ENCODE data around the gene GUCA1C. TPM values are rescaled to one million over a fixed set of nuclear protein-coding genes. Genes with fewer than 3 reads are reported as not detected.

Gene GUCA1C
- total and polyA plus RNA-seq, 10 of the 15 experiments (the other 5 are each of a cell fraction or from before 2014, with no cell fraction given), result not detected

- Histone ChIP-seq H3K4me3 (no peak overlapping the region), H2AFZ (ENCODE audit: control insufficient read depth, low read depth, low read length) (no peak overlapping the region), H3K27ac (ENCODE audit: control insufficient read depth, insufficient read depth) (no peak overlapping the region), H3K27me3 (replicated peaks in 1 of 2; ENCODE audit: control insufficient read depth in 2 of 2, insufficient read depth in 2 of 2, low read length in 1 of 2) (no peaks in the 10 kb centered on the region; a peak in 1 of 4 replicates), H3K4me1 (ENCODE audit: control insufficient read depth, insufficient read depth, low read length) (no peaks in the 10 kb centered on the region), H3K9ac (ENCODE audit: control insufficient read depth, insufficient read depth, low read length) (no peak overlapping the region), H3K4me2 (ENCODE audit: control insufficient read depth, insufficient read depth) (no peak overlapping the region), H4K20me1 (ENCODE audit: control insufficient read depth, insufficient read depth) (no peaks in the 10 kb centered on the region), H3K9me3 (replicated peaks; ENCODE audit: control insufficient read depth, insufficient read depth, low read length) (no peaks in the 10 kb centered on the region), H3K36me3 (ENCODE audit: control insufficient read depth in 2 of 2, insufficient read depth in 2 of 2, low read length in 1 of 2) (no peaks in the 10 kb centered on the region), H3K79me2 (ENCODE audit: control insufficient read depth, insufficient read depth, low read length) (no peaks in the 10 kb centered on the region)
- BruUV-seq (replicated peaks), result no TSS peak
- FAIRE-seq (no peak), ATAC-seq (no peak), DNase-seq (ENCODE audit: low read depth, low spot score) (no peak)
- POLR2A ChIA-PET, result no interaction called here
- in situ Hi-C loops (cut with MboI) (no loop called here), intact Hi-C loops (cut with micrococcal nuclease; ENCODE audit: unreplicated experiment) (no loop called here)
- 0% methylated on average over 2 of the region's 2 CpGs for WGBS (ENCODE audit: insufficient coverage, insufficient replicate concordance, low lambda C conversion rate, missing lambda C conversion rate)
- RAD21 ChIA-PET (ENCODE audit: unreplicated experiment), result no interaction called here
- SMC1A ChIA-PET (ENCODE audit: uncharacterized antibody, unreplicated experiment), result interaction anchor here (0.6 to 1.5 kb wide), 2 partner anchors 32 to 114 kb away, joined by 3 read pairs; no protein-coding TSS in a partner anchor
- CTCF ChIA-PET, result no interaction called here
- TF ChIP-seq BRCA1 (IDR thresholded peaks at IDR 0.05; ENCODE audit: low read depth, low read length) (no peak), CUX1 (IDR thresholded peaks at IDR 0.05; ENCODE audit: insufficient replicate concordance, low read depth, low read length) (no peak), HCFC1 (IDR thresholded peaks at IDR 0.05; ENCODE audit: low read length) (no peak), NKRF (conservative IDR thresholded peaks at IDR 0.05) (no peak), ZBTB40 (IDR thresholded peaks at IDR 0.05; ENCODE audit: borderline replicate concordance) (no peak)
Observed at GRCh38 chr3:108947855-108948254, 5.8 kb downstream of the GUCA1C start.

Data from GM12878 (cell line).